GM04503 (cell line): ENCODE data around the gene CCDC184.

Experiments used
- DNase-seq: peaks from one replicate; pipeline ENCODE4 v3.0.0-alpha.2; 2012; ENCODE audit warnings: low read depth

Gene CCDC184

DNA sequence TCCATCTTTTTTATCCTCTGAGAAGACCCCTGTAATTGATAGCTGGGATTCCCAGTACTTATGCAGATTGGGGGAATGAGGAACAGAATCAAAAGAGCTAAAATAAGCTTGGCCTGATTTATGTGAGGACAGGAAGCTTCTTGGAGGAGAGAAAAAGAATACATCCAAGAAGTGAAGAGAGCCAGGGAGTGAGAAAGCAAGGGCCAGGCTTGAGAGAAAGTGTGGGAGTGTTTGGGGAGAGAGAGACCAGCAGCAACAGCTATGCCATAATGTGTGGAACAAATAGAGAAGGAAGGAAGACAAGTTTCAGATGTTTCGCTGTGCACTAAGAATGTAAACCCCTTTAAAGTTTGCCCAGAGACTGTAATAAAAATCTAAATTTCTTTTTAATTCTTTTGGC is 4.0 kb upstream of the CCDC184 start:
- DNase-seq: no peak

DNA sequence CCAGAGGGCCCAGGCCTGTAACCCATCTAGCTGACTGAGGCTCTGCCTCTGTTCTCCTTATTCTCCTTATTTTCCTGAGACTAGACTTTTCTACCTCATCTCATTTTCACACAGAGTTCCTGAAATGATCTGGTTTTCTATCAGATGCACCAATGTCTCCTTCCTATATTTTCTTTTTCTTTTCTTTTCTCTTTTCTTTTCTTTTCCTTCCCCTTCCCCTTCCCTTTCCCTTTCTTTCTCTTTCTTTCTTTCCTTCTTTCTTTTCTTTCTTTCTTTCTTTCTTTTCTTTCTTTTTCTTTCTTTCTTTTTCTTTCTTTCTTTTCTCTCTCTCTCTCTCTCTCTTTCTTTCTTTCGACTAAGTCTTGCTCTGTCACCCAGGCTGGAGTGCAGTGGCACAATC is 3.0 kb upstream of the CCDC184 start:
- no peak for DNase-seq

DNA sequence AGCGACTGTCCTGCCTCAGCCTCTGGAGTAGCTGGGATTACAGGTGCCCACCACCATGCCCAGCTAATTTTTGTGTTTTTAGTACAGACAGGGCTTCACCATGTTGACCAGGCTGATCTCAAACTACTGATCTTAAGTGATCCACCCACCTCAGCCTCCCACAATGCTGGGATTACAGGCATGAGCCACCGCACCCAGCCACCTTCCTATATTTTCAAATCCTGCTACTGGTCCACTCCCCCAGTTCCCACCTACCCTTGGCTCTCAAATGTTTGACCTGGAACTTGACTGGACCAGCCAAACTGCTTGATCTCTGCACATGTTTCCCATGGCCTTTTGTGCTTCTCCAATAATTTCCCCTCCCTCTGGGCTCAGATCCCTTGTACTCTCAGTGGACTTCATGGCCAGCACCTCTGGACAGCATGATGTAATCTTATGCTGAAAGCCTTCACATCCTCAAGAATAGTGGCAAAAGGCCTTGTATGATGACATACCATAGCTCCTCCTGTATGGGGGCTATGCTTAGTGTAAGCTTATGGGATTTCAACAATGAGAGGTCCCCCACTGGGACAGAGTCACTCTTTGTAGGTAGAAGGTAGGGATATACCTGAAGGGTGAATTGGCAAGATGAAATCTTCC is 2.5 kb upstream of the CCDC184 start:
- DNase-seq: no peak

DNA sequence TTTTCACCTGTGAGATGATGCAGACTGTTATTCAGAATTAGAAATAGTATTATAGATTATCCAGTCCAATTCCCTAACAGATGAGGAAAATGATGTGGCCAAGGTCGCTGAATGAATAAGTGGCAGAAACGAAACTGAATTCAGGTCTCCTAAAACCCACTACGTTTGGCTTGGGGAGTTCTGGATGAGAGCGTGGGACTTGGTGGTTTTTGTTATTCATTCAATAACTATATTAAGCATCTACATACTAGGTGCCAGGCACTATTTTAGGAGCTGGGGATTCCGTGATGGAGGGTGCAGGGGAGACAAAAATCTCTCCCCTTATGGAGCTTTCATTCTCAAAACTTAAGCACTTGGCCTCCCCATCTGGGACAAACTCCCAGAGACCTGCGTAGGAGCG is 813 bp upstream of the CCDC184 start:
- no peak for DNase-seq

DNA sequence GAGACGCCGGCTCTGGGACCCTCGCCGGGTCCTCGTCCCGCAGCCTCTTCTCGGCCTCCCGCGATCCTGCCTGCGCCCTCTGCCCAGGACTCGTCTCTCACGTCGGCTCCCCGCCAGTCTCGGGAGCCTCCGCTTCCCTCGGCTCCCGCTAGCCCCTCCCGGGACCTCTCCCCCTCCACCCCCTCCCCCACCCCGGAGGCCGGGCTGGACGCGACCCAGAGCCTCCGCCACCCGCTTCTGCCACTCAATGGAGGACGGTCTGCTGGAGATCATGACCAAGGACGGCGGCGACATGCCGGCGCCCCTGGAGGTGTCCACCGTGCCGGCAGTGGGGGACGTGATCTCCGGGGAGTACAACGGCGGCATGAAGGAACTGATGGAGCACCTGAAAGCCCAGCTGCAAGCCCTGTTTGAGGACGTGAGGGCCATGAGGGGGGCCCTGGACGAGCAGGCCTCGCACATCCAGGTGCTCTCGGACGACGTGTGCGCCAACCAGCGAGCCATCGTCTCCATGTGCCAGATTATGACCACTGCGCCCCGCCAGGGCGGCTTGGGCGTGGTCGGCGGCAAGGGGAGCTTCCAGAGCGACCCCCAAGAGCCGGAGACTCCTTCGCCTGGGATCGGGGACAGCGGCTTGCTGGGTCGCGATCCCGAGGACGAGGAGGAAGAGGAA is 568 bp downstream of the CCDC184 start:
- no peak for DNase-seq

DNA sequence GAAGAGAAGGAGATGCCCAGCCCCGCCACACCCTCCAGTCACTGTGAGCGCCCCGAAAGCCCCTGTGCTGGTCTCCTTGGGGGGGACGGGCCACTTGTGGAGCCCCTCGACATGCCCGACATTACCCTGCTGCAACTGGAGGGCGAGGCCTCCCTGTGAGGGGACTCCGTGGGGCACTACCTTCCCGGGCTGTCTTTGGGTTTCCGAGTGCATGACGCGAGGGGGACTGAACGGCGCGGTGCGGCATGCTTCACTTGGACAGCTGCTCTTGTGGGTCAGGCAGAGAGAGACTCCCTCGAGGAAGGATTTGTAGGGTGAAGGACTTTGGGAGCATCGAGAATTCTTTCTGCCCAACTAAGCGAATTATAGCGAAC is 1.1 kb downstream of the CCDC184 start:
- DNase-seq: no peak

DNA sequence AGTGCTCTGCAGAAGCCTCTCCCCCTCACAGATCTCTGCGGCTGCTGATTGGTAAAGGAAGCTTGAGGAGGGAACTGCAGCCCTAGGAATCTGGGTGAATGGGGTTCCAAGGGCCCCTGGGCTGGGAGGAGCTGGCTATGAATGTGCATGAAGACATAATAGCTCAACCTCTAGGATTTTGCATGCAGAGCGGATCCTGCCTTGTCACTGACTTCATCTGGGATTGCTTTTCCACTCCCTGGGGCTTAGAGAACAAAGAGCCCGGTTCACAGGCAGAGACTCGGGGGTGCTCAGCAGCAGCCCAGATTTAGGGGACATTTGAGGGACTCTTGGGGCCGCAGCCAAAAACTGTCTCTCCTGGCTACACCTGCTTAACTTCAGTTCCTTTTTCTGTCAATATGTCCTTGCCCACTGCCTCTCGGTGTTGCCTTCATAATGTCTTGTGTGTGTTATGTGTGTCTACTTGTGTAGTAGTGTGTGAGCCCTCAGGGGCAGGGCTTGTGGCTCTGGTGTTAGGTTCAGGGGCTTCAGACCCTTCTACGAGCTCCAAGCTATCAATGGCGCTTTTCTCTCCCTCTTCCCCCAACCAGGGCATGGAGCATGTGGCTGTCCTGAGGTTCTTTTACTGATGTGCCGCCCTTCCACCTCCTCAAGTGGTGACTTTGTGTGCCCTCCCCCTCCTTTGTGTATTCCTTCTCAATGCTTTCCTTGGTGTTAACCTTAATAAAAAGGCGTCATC is 1.9 kb downstream of the CCDC184 start:
- no peak for DNase-seq

DNA sequence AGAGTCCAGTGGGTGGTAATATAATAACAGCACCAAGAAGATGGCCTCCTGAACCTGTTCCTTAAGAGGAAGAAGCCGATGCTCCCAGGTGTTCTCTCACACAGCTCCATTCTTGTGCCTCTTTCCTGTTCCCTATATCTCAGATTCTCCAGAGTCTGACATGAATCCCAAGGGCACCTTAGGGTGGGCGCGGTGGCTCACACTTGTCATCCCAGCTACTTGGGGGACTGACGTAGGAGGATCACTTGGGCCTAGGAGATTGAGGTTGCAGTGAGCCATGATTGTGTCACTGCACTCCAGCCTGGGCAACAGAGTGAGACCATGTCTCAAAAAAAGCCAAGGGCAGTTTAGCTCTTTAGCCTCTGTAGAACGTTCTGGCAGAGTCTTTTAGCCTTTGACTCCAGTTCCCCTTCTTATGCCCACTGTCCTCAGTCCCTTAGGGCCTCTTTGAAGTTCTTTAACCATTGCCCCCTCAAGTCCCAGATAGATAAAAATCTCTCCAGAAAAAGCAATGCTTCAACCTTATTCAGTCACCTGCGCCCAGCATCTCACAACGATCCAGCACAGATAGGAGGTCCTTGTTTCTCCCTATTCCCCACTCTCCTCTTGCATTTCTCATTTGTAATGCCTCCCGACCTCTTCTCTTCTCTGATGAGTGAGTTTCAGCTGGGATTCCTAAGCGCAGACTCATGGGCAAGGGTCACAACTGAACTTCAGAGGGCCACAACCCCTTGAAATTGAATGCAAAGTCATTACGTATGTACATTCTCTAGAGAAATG is 4.7 kb downstream of the CCDC184 start:
- no peak for DNase-seq

DNA sequence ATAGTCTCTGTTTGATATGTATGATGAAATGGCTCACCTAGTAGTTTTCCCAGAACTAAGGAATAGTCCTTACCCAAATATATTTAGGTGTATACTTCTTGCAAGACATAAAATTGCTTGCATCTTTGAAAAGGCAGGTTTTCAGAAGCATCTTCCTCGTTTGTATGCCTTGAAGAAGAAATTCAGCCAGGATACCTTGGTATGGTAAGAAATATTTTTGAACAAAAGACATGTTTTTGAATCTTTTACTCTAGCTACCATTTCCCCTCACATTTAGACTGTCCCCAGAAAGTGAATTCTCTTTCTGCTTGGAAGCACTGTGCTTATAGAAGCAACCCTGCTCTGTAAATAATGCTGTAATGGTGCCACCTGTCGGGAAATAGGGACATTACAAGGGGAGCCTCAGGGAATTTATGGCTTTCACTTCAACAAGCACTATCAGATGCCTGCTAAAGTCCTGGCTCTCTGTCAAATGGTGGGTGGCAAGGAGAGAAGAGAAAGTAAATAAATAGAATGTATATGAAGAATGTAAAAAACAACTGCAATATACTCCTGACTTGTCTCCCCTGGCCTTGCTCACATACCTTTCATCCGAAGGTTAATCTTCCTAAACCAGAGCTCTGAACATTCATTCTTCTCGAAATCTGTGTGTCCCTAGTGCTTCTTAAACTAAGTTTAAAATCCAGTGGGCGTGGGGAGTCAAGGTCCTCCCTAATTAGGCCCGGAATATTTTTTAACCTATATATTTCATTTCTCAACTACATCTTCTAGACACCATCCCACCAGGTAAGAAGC is 6.1 kb downstream of the CCDC184 start:
- DNase-seq: no peak

DNA sequence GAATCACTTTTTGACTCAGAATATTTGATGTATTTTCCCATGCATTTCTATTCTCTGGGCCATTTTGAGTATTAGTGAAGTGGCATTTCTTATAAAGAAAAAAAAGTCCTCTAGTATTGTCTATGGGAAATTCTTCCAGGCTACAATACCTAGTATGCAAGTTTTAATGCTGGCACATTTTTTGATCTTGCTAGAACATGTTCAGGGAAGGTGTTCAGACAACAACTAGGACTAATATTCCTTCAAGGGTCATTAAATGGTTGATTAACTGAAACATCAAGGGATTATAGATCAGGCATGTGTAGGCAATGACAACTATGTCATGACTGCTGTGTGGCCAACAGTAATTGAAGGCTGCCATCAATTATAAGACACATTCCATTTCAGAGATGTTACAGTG is 7.7 kb downstream of the CCDC184 start:
- DNase-seq: no peak

DNA sequence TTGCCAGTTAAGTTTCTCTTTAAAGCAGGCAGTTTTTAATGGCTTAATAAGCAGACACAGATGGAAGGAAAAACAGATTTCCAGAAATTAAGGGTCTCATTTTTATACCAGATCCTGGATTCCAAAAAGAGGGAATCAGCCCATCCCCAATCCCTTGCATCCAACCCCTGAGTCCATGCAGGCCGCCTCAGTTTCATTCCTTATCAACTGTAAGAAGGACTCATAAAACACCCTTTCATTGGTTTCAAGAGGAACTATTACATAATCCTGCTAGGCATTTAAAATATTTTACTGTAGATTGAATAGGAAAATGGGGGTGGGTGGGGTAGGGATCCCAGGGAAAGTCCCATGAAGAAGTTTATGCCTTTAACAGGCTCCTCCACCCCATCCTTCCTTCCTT is 9.4 kb downstream of the CCDC184 start:
- DNase-seq: no peak

DNA sequence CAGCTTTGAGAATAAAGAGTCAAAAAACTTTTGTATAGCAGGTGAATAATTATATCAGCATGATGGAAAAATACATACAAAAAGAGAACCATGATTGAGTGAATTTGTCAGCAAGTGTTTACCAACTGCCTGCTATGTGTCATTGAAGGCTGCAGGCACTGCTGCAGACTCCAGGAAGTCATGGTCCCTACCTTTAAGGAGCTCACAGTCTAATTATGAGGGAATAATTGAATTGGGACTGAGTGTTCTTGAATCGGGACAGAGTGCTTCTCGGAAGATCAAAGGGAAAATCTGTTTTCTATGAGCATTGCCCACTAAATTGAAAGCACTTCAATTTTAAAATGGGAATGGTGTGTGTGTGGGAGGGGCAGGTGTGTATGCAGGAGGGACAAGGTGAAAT is 10.2 kb downstream of the CCDC184 start:
- DNase-seq: no peak

DNA sequence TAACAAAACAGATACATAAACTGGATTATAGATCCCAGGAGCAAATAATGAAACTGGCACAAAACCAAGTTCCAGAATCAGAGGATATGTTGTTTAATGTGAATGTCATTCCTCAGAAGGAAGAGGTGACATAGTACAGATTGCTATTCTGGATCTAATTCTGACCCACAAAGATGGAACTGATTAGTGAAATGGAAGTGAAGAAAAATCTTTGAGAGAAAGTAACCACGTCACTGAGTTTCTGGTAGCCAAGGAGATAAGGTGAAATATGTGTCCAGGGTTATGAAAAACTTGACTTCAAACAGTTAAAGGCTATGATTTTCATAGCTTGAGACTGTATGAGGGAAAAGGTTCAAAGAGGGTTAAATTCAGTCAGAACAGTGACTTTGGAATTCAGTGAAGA is 11.4 kb downstream of the CCDC184 start:
- DNase-seq: peak; percentile 14

DNA sequence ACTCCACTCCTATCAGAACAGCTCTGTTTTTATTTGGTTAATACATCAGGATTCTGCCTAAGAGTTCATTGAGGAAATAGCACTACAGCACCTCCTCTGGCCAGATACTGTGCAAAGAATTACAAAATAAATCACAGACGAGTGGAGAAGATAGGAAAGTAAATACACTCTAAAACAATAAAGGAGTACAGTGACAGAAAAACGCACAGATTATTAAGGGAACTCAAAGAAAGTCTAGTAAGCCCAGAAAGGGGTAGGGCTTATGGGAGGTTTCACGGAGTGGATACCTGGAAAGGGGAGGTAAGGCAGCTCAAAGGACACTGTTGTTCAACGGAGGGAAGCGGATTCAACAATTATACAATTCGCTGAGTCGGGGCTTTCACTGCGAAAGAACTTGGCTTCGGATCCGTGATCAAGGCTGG is 14.1 kb downstream of the CCDC184 start:
- no peak for DNase-seq

DNA sequence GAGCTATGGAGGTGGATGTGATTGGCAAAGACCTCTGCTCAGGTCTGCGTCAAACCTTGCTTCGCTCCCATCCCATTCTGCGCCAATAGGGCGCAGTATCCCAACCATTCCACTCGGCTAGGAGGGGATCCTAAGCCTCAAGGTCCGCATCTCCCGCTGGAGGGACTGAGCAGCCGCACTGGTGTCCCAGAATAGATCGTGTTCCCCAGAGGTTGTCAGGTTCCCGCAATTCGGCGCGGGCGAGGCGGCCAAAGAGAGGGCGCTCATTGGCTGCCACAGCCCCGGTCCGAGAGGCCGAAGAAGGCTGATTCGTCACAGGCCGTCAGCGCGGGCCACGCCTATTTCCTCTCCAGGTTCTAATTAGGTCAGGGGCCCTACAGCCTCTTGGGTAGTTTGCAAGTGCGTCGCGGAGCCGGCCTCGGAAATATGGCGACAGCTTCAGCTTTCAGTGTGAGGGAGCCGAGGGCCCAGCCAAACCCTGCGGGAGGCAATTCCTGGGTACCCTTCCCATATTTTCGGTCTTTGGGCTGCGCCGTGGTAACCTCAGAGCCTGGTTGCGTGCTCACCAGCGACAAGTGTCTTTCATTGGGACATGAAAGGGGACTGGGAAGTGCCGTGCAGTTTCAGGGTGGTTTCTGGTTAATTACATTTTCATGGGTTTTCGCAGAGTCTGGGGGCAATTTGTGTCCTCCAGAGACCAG is 14.7 kb downstream of the CCDC184 start:
- DNase-seq: peak; percentile 83

DNA sequence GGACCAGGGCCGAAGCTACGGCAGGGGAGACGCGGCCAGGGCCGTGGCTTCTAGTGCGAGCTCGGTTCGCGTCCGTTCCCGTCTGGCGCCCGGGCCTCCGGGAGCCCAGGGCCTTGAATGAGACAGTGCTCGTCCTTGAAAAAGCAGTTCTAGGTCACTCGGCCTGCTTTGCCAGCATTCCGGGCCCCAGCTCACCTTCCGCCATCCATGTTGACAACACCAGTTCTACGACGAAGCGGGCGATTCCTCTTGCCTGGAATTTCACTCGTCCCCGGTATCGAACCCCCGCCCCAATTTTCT is 15.2 kb downstream of the CCDC184 start:
- DNase-seq: no peak

DNA sequence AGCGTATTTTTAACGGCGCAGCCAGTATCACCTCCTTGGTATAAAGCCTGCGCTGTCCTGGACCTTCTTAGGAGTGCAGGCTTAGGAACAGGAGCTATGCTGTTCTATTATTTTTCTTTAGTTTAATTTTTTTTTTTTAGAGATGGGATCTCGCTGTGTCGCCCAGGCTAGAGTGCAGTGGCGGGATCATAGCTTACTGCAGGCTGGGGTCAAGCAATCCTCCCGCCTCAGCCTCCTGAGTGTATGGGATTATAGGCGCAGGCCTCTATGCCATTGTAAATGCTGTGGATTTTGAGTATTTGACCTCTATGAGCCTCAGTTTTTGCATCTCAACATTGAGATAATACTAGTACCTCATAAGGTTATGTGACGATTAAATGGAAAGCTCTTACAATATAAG is 15.5 kb downstream of the CCDC184 start:
- no peak for DNase-seq

DNA sequence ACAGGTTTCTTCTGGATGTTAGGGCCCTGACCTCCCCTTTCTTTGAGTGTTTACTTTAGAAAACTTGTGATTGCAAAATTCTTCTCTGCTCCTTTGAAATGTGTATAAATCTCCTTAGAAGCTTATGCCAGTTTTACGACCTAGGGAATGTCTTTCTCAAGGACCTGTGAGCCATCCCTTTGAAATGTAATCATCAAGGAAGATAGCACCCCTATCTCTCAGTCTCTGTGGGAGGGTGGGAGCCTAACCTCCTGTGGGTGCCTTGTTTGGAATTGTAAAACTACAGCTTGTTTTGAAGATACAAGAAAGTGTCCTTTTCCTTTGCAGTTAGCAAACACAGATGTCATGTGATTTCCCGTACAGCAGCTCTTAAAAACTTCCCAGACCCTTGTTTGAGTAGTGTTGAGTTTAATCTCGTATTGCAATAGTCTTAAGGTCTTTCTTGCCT is 16.4 kb downstream of the CCDC184 start:
- DNase-seq: peak; percentile 41

DNA sequence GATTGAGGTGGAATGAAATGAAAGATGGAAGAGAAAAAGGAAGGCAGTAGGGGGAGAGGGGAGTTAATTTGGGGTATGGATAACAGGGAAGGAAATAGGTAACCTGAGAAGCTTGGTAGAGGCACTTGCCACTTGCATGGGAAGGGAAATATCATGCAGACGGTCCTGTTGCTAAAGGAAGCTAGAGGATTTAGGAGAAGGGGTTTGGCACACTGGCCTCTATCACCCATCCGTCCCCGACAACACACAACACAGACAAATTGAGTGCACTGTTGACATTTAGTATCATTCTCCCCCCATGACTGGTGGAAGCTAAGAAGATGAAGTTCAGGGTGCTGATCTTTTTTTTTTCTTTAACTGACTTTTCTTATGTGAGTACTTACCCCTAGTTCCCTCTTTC is 17.6 kb downstream of the CCDC184 start:
- no peak for DNase-seq

DNA sequence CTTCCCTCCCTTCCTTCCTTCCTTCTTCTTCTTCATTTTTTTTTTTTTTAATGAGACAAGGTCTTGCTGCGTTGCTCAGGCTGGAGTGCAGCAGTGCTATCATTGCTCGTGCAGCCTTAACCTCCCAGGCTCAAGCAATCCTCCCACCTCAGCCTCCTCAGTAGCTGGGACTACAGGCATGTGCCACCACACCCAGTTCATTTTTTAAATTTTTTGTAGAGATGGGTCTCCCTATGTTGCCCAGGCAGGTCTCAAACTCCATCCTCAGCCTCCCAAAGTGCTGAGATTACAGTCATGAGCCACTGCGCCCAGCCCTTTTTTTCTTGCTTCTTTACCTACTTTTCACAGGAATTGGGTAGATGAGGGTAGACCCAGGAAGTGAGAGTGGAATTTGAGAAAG is 18.1 kb downstream of the CCDC184 start:
- DNase-seq: no peak

DNA sequence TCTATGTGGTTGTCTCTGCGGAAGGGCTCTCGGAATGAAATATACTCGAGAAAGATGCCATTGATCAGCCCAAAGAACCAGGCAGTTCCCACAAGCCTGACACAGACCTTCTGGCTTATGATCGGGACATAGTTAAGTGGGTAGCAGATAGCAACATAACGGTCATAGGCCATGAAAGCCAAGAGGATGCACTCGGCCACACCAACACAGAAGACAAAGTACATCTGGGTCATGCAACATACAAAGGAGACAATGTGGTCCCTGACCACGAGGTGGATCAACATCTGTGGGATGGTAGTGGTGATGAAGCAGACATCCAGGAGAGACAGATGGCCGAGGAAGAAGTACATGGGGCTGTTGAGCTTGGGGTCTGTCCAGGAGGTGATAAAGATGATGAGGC is 19.3 kb downstream of the CCDC184 start:
- no peak for DNase-seq
